Vagina (tissue), 2 donors: ENCODE results near the gene SRXN1. TPM values are rescaled to one million over a fixed set of nuclear protein-coding genes. Genes with fewer than 3 reads are reported as not detected.

Experiments used
- DNase-seq, 2 donors: peaks; one replicate each; pipeline ENCODE4 v3.0.0-alpha.2; 2017; ENCODE audit errors: extremely low spot score in 2 of 2
- H3K27ac ChIP-seq: fragments of 200-600 bp; sonication (generic); one replicate; pipeline ENCODE4 v1.5.1; 2019
- H3K27me3 ChIP-seq: fragments of 200-600 bp; sonication (generic); one replicate; pipeline ENCODE4 v1.5.1; 2019
- H3K36me3 ChIP-seq, 2 donors: fragments of 200-600 bp; sonication (generic); one replicate each; pipeline ENCODE4 v1.5.1; 2017 to 2019
- H3K4me1 ChIP-seq: fragments of 200-600 bp; sonication (generic); one replicate; pipeline ENCODE4 v1.5.1; 2019
- H3K4me3 ChIP-seq, 2 donors: fragments of 200-600 bp; sonication (generic); 1 replicate in 1 of 2; 2 replicates in 1 of 2; pipeline ENCODE4 v1.5.1; 2016 to 2019
- H3K9me3 ChIP-seq: fragments of 200-600 bp; sonication (generic); one replicate; pipeline ENCODE4 v1.5.1; 2019
- POLR2A ChIP-seq, 2 donors: fragments of 450-650 bp; IDR thresholded peaks; one replicate each; pipeline ENCODE4 v1.6.1; 2017; ENCODE audit warnings: antibody characterized with exemption in 2 of 2, mild to moderate bottlenecking in 2 of 2, moderate library complexity in 2 of 2
- POLR2AphosphoS5 ChIP-seq, 2 donors: sonication (generic); formaldehyde crosslinking; IDR thresholded peaks; one replicate each; pipeline ENCODE4 v1.9.0; 2017; ENCODE audit warnings: antibody characterized with exemption in 2 of 2, mild to moderate bottlenecking in 2 of 2, low read depth in 1 of 2; ENCODE audit not compliant: insufficient read depth in 1 of 2
- intact Hi-C: fragments of 100-400 bp; cut with DNase I; formaldehyde crosslinking; loops from one replicate; pipeline ENCODE4 v1.15.1; 2023
- total RNA-seq: library from RNA; depleted of rRNA; stranded (reverse); fragments of >200 nt; gene quantifications from one replicate; pipeline ENCODE4 v1.2.3, GENCODE V29; 2016
- TF ChIP-seq, protein P1 (sequence below), 3 experiments: fragments of 450-650 bp in 2 of 3; fragments of 200-600 bp in 1 of 3; sonication (generic) in 1 of 3; IDR thresholded peaks; one replicate each; pipeline ENCODE4 v1.5.1; 2017 to 2019; ENCODE audit warnings: antibody characterized with exemption in 3 of 3, mild to moderate bottlenecking in 2 of 3, moderate library complexity in 2 of 3

Gene SRXN1
- total RNA-seq, 1 donor from 2014 or later, result 23.8 TPM

- DNase-seq, result no peak
- no peaks in the 10 kb centered on the region for H3K9me3 ChIP-seq
Measured at GRCh38 chr20:598133-598850, 54.7 kb downstream of the SRXN1 start.

GRCh38 chr20:597560-597959 lies 55.4 kb downstream of the SRXN1 start:
- intact Hi-C loops, result no loop called here
- TF ChIP-seq POLR2A (IDR thresholded peaks at IDR 0.05) (no peak), POLR2AphosphoS5 (IDR thresholded peaks at IDR 0.05; ENCODE audit: insufficient read depth in 1 of 2, low read depth in 1 of 2) (no peak)
- Histone ChIP-seq H3K4me3 (no peak overlapping the region), H3K36me3 (no peaks in the 10 kb centered on the region), H3K4me1 (no peaks in the 10 kb centered on the region), H3K27me3 (no peaks in the 10 kb centered on the region), H3K27ac (no peak overlapping the region), H3K9me3 (no peaks in the 10 kb centered on the region)
- no peak for DNase-seq

More at GRCh38 chr20:598133-598850, 54.7 kb downstream of the SRXN1 start:
- Histone ChIP-seq H3K36me3 (no peaks in the 10 kb centered on the region), H3K27me3 (no peaks in the 10 kb centered on the region), H3K4me3 (no peak overlapping the region), H3K4me1 (no peaks in the 10 kb centered on the region), H3K27ac (no peak overlapping the region)
- no peak for TF ChIP-seq POLR2A (IDR thresholded peaks at IDR 0.05)
- TF ChIP-seq POLR2AphosphoS5 (IDR thresholded peaks at IDR 0.05; ENCODE audit: insufficient read depth in 1 of 2, low read depth in 1 of 2), result no peak
- TF ChIP-seq, protein P1, sequence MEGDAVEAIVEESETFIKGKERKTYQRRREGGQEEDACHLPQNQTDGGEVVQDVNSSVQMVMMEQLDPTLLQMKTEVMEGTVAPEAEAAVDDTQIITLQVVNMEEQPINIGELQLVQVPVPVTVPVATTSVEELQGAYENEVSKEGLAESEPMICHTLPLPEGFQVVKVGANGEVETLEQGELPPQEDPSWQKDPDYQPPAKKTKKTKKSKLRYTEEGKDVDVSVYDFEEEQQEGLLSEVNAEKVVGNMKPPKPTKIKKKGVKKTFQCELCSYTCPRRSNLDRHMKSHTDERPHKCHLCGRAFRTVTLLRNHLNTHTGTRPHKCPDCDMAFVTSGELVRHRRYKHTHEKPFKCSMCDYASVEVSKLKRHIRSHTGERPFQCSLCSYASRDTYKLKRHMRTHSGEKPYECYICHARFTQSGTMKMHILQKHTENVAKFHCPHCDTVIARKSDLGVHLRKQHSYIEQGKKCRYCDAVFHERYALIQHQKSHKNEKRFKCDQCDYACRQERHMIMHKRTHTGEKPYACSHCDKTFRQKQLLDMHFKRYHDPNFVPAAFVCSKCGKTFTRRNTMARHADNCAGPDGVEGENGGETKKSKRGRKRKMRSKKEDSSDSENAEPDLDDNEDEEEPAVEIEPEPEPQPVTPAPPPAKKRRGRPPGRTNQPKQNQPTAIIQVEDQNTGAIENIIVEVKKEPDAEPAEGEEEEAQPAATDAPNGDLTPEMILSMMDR (IDR thresholded peaks at IDR 0.05), result no peak
- intact Hi-C loops, result no loop called here

Other genes starting within 250 kb of the SRXN1 start
- gene RBCK1, start 244.9 kb downstream of the SRXN1 start, total RNA-seq, result 67.0 TPM
- 30.9 TPM for gene TBC1D20, start 190.7 kb downstream of the SRXN1 start, total RNA-seq
- gene CSNK2A1, start 109.4 kb downstream of the SRXN1 start, total RNA-seq, result 70.0 TPM
- not detected for gene TCF15, start 42.9 kb downstream of the SRXN1 start, total RNA-seq
- gene SCRT2, start 22.6 kb upstream of the SRXN1 start, total RNA-seq, result not detected
- gene SLC52A3, start 115.3 kb upstream of the SRXN1 start, total RNA-seq, result 1.7 TPM
- gene FAM110A, start 180.5 kb upstream of the SRXN1 start, total RNA-seq, result 11.8 TPM